HG03342 (cell line): ENCODE measurements around the gene PSMA5.
"Not testable (repeated sequence)": the region's sequence is repeated elsewhere in the genome, so short reads cannot be mapped to it uniquely, and the experiment has no call there.

ENCODE experiments used
- ATAC-seq: cut with Tn5 transposase; IDR thresholded peaks from one replicate; pipeline ENCODE4 v1.9.1; 2021; ENCODE audit warnings: mild to moderate bottlenecking, moderate library complexity; ENCODE audit not compliant: unreplicated experiment

The PSMA5 gene

DNA sequence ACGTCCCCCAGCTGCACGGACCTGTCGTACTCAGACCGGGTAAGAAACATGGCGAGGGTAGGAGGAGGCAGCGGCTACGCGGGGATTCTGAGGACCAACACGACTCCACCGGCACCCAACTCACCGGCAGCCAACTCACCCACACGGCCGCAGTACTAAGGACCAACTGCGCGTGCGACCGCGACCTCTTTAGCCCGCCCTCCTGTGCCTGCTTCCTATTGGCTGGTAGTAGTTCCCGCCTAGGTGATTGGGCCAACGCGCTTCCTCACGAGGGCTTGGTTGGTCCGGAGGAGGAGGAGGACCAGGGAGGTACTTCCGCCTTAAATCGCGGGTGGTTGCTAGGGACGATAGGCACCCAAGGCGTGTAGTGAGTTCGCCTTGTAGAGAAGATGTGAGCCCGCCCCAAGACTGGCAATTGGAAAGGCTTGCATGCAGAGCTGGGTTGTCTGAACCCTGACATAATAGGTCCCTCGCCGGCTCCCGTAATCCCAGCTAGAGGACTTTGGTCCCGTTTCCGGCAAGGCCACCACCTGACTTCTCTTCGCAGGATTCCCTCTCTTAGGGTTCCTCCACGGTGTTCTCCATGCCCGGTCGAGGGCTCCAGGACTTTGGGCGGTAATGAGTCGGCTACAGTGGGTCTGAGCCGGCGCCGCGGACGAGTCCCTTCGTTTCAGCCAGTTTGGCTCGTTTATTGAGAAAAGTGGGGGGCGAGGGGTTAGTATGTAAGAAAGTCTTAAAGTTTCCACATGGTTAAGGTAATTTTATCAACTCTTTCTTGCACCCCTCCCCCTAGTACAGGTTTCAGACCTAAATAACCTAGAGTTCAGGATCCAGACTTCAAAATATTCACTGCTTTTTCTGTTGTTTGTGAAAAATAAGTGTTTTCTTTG lies at the start of gene PSMA5:
Gene PSMA5 (minus strand): TSS at position 168 of the 890 bp plus-strand sequence. CDS start 118 bp downstream, at position 50.
- peak; percentile 94 for ATAC-seq

DNA sequence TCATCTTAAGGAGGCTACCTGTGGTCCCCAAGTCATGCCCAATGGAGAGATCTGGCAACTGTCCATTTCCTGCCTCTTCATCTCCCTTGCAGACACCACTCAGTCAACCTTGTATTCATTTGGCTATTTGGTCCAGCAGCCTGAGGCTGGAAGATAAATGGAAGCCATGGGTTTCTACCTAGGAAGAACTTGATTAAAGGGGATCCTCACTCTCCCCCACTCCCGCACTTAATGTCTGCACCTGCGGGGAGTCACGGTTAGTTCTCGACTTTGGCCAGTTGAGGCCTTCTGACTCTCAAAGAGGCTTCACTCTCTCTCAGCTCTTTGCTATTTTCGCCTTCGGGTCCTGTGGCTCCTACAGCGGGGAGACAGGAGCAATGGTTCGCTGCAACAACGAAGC lies 49.0 kb upstream of the PSMA5 start:
- ATAC-seq = no peak

DNA sequence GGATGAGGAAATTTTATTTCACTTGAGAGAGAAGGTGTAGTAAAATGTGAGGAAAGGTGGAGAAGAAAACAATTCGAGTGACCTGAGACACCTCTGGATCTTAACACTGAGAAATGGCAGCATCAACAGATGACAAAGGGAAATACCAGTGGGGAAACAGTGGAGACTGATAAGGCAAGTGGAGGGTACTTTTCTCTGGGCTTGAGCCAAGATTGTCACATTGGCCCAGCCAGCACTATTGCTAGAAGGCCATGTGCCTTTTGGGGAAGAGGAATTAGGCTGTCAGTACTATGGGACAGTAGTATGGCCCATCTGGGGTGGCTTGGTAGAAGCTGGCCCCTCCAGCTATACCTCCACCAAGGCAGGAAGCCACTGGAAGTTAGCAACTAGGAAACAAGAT lies 48.4 kb upstream of the PSMA5 start:
- ATAC-seq = no peak

DNA sequence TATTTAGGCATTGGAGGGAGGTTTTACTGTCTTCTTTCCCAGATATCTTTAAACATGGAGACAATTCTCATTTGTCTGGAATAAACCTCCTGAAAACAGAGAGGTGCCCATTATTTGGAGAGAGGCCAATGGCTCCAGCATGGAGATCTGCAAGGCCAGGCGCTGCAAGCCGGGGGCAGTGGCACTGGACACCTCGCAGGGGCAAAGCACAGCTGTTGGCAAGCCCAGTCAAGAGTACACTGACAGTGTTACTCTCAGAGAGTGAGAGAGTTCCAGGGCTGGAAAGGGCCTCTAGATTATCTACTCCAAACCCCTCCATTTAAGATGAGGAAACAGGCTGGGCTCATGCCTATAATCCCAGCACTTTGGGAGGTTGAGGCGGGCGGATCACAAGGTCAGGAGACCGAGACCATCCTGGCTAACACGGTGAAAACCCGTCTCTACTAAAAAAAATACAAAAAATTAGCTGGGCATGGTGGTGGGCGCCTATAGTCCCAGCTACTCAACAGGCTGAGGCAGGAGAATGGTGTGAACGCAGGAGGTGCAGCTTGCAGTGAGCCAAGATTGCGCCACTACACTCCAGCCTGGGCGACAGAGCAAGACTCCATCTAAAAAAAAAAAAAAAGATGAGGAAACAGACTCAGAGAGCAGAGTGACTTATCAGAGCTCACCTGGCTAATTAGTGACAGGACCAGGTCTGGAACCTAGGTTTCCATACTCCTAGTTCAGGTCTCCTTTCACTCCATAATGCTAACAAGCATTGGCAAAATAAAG lies 47.2 kb upstream of the PSMA5 start:
- not testable (repeated sequence) for ATAC-seq

DNA sequence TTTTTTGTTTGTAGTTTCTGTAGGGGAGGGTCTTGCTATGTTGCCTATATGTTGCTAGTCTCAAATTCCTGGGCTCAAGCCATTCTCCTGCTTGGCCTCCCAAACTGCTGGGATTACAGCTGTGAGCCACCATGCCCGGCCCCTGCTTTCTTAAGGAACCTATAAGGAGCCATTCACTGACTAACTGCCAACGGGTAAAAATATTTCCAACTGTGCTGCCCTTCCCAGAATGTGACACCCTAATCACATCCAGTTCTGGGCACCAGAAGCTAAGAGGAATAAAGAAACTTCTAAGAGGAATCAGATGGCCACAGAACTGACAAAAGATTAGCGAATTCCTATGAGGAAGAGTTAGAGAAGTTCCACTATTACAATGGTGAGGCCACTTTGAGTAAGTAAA lies 46.5 kb upstream of the PSMA5 start:
- ATAC-seq = no peak

DNA sequence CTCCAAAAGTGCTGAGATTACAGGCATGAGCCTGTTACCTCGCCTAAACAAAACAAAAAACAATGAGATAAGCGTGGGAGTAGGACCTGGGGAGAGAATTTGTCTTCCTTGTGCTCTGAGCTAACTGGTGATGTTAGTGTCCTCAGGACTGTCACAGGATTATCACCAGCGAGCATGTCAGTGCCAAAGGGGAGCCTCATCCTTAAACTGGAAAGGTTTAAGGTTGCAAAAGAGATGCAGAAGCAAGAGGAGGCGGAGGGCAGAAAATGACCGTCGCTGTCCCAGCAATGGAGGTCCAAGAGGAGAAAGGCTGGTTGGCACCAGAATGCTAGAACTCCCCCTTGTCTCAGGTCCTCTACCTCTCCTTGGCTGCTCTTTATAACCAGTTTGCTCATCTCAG lies 44.0 kb upstream of the PSMA5 start:
- no peak for ATAC-seq

DNA sequence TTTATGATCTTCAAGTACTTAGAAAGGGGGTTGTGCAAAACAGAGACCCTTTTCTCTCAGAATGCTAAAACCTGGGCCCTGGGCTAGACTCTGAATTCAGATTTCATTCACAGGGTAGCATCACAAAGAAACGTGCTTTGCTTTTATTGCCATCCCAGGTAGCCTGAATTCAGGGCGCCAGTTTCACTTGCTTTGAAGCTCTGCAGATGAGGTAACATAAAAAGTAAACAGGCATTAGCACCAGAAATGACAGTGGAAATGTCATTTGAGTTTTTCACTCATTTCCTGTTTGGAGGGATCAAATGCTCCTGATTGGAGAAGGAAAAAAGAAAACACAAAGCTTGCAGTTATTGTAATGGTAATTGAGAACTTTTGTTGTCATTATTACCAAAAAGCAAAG lies 42.7 kb upstream of the PSMA5 start:
- no peak for ATAC-seq

DNA sequence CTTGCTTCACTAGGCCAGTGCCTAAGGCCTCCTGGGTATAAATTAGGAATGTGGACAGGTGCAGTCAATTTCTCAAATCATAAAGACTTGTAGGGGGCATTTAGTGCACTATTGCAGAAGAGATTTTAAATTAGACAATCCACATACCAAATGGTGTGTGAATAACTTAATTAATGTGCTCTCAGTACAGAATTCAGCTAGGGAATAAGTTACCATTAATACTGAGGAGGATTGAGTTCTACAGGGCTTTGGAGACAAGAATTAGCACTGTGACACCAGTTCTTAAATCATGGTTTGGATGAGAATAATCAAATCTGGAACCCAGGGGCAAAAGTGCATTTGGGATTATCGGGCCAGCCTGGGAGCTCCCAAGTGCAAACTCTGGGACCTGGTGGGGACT lies 41.8 kb upstream of the PSMA5 start:
- no peak for ATAC-seq

DNA sequence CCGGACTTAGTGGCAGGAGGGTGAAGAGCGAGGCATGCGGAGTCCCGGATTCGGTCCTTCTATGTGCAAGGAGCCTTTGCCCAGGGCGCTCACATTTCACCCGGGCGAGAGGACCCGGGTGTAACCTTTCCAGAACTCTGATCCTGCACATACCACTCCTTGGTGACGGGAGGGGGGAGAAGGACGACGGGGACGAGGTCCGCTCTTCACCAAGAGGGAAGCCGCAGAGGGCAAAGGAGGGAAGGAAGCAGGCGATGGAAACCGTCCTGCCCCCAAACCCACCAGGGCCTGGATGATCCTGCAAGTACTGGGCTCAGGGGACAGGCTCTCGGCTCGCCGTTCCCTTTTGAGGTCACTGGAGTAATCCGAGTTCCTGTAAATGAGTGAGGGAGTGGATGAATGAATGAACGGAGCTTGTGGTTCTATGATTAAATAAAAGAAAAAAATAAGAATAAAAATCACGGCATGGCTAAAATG lies 41.1 kb upstream of the PSMA5 start:
- no peak for ATAC-seq

DNA sequence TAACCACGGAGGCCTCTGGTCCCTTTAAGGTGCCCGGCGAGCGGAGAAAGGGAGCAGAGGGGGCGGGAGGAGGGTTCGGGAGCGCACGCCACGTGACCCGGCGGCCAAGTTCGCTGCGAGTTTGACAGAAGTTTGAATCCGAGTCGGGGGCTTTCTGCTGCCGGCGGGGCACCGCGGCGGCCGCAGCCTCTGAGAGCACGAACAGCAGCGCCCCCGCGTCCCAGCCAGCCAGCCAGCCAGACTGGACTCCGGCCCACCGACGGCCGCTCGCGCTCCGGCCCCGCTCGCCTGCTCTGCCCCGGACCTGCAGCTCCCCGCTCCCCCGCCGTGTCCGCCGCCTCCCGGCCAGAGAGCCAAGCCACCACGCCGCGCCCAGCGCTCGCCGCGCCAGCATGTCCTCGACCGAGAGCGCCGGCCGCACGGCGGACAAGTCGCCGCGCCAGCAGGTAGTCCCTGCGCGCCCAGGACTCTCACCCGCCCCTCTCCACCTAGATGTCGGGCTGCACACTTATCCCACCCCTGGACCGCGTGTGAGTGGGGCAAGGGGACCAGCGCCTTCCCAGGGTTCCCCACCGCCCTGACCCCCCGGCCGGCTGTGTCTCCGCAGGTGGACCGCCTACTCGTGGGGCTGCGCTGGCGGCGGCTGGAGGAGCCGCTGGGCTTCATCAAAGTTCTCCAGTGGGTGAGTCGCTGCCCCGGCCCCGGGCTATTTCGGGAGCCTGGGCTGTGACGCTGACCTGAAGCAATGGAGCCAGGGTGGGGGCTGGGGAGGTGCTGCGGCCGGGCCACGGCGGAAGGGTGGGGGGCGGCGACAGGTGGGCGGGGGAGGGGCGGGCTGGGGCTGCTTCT lies 40.4 kb upstream of the PSMA5 start, which contains the start of gene SYPL2:
Gene SYPL2 (plus strand): TSS at position 95 of the 849 bp plus-strand sequence. CDS start 298 bp downstream, at position 393.
- no peak for ATAC-seq

DNA sequence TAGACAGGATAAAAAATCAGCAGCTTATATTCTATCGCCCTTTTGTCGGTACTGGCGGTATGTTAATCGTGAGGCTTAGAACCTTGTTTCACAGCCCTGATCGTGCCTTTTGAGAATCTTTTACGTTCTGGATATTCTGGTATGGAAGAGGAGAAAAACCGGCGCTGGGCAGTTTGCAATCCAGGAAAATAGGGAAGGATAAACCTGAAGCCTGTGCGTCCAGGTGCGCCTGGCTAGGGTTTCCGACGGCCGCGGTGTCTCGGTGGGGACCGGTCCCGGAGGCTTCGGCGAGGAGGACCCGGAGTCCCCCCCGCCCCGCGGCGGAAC lies 39.8 kb upstream of the PSMA5 start:
- ATAC-seq = no peak

DNA sequence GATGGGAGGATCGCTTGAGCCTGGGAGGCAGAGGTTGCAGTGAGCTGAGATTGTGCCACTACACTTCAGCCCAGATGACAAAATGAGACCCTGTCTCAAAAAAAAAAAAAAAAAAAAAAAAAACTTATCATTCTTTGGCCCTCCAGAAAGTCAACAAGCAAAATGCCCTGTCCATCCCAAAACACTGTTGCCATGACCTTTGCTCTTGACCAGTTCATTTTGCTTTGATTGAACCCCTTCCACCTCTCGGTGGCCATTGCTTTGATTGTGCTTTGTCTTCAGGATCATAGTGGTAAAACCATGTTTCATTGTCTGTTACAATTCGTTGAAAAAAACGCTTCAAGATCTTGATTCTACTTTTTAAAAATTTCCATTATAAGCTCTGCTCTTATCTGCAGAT lies 31.6 kb upstream of the PSMA5 start:
- ATAC-seq = no peak

DNA sequence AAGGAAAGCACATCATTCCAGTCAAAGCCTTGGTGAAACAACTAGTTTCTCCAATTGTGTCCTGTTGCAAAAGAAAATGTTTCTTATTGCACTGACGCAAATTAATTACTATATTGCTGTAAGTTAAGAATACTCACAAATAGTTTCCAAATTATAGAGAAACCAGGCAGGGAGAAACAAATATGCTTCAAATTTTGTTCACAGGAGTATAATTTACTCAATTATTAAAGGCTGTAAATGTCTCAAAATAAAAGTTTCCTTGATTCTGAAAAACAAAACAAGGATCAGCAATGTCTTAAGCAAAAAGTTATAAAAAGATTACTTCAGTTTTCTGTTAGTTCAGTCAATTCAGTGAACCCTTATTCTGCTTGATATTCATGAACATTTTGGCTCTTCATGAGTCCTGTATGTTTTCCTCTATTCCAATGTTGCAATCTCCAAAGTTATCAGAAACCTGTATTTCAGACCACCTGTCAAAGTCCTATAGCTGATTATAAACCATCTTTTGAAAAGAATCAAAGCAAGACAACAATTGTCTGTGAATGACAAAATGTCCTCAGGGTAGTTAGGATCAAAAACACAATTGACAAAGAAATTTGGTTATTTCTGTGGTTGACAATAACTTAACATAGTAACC lies 28.4 kb upstream of the PSMA5 start:
- ATAC-seq = no peak

DNA sequence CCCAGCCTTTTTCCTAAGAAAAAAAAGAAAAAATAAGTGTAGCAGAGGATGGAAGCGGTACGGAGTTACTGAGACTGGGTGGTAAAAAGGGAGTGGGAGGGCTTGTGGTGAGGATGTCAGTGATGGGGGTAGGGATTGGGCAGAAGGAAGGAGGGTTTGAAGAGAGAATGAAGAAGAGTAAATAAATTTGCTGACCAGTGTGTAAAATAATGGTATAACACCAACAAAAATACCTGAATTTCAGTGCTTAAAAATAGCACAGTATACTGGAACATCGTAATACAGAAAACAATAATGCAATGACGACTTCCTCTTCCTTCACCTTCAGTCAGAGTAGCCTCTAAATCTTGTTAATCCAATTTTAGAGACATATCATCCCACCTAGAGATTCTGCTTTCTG lies 21.3 kb upstream of the PSMA5 start:
- no peak for ATAC-seq

DNA sequence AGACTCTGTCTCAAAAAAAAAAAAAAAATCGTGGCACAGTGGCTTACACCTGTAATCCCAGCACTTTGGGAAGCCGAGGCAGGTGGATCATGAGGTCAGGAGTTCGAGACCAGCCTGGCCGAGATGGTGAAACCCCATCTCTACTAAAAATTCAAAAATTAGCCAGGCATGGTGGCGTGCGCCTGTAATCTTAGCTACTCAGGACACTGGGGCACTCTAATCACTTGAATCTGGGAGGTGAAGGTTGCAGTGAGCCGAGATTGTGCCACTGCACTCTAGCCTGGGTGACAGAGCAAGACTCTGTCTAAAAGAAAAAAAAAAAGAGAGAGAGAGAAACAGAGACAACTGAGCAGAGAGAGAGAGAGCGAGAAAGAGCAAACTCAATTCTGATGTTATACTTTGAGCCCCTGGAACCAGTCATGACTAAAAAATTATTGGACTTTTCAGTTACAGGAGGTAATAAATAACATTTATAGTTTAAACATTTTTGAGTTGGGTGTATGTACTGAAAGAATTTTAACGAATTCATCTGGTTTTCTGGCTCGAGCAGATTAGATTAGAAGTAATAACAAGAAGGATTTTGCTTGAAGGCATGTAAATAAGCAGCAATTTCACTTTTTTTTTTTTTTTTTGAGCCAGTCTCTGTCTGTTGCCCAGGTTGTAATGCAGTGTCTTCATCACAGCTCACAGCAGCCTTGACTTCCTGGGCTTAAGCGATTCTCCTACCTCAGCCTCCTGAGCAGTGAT lies 19.9 kb upstream of the PSMA5 start:
- ATAC-seq = not testable (repeated sequence)

DNA sequence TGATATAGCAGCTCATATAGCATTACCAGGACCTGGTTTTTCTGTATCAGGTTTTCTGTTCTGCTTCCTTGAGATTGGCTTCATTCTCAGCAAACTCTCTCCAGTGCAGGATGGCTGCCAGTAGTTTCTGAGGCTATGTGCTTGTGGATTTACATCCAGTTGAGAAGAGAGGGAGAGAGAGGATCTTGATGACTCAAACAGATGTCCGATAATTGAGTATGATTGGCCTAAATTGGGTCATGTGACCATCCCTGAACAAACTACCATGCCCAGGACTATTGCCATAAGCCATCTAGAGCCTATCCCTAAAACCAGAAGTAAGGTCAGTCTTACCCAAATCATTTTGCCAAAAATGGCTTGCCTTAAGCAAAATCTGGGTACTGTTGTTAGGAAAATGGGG lies 18.1 kb upstream of the PSMA5 start:
- ATAC-seq = no peak

DNA sequence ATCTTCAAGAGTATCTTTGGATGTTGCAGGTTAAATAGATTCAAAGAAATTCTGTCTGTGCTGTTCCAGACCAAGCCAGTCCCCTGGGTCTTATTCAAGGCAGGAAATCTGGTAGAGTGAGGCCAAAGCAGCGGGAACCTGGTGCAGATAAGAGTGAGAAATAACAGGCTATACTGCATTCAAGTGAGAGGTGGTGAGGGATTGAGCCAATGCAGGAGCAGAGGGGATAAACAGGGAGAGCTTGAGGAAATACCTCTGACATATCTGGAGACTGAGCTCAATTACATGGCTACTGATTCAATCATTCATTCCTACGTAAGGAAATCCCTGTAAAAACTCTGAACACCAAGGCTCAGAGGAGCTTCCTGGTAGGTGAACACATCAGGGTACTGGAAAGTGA lies 17.2 kb upstream of the PSMA5 start:
- no peak for ATAC-seq

DNA sequence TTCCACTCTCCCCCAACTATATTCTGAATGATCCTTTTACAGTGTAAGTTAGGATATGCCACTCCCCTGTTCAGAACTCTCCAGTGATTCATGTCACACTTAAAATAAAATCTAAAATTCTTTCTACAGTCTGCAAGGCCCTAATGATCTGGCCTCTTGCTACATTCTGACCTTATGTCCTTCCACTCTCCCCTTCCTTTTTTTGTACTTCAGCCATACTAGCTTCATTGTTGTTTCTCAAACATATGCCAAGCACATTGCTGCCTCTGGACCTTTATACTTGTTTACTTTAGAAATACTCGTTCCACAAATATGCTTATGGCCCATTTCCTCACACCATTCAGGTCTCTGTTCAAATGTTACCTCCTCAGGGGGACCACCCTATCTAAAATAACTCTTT lies 14.8 kb upstream of the PSMA5 start:
- no peak for ATAC-seq

DNA sequence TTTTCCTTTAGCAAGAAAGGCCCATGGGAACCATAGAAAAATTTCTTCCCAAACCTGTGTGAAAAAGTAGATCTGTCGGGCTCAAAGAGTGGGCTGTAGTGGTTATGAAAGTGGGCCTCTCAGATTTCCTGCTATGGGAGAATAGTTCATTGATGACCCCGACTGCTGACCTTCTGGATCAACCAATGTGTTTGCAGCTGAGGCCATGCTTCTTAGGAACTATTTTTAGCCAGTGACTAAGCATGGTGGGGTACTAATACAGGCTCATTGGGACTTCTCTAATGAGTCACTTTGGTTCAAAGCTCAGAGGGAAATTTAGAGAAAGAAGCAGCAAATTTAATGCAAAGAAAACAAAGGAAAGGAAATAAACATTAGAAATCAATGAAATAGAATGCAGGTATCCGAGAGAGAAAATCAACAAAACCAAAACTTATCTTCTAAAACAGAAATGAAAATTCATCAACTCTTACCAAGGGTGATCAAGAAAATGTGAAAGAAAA lies 12.6 kb upstream of the PSMA5 start:
- ATAC-seq = no peak

DNA sequence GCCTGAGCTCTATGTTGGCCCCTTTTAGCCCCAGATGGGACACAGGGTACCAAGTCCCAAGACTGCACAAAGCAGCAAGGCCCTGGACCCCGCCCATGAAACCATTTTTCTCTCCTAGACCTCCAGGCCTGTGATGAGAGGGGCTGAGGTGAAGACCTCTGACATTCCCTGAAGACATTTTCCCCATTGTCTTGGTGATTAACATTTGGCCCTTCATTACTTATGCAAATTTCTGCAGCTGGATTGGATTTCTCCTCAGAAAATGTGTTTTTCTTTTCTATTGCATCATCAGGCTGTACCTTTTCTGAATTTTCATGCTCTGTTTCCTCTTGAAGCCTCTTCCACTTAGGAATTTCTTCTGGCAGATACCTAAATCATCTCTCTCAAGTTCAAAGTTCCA lies 8.2 kb upstream of the PSMA5 start:
- no peak for ATAC-seq
